ENCODE results near the gene MED14. TPM values are rescaled to one million over a fixed set of nuclear protein-coding genes. Genes with fewer than 3 reads are reported as not detected.

MED14 gene
- total RNA-seq, 1 donor from 2014 or later, result 57.6 TPM

DNA sequence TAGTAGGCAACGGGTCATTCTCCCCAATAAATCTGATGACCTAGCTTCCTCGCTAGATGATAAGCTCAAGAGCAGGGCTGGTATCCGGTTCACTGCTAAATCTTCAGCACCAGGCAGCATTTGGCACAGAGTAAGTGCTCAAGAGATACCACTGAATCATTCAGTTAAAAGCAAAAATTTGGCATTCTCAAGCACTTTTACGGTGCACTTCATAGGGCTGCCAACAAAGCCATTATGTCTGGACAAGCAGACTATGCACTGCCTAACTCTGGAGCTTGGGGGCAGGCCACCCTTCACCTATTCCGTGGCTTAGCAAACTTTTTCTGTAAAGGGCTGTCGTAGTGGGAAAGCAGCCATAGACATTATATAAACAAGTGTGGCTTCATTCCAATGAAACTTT lies 64.2 kb downstream of the MED14 start:
- TF ChIP-seq, protein P1, sequence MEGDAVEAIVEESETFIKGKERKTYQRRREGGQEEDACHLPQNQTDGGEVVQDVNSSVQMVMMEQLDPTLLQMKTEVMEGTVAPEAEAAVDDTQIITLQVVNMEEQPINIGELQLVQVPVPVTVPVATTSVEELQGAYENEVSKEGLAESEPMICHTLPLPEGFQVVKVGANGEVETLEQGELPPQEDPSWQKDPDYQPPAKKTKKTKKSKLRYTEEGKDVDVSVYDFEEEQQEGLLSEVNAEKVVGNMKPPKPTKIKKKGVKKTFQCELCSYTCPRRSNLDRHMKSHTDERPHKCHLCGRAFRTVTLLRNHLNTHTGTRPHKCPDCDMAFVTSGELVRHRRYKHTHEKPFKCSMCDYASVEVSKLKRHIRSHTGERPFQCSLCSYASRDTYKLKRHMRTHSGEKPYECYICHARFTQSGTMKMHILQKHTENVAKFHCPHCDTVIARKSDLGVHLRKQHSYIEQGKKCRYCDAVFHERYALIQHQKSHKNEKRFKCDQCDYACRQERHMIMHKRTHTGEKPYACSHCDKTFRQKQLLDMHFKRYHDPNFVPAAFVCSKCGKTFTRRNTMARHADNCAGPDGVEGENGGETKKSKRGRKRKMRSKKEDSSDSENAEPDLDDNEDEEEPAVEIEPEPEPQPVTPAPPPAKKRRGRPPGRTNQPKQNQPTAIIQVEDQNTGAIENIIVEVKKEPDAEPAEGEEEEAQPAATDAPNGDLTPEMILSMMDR (IDR thresholded peaks at IDR 0.05; ENCODE audit: unreplicated experiment), result no peak
- H3K27me3 Mint-ChIP-seq (ENCODE audit: unreplicated experiment), result no peaks in the 10 kb centered on the region
- no peak overlapping the region for H3K4me3 Mint-ChIP-seq (ENCODE audit: unreplicated experiment)
- DNase-seq (ENCODE audit: low spot score), result no peak
- H3K27ac Mint-ChIP-seq (ENCODE audit: unreplicated experiment), result no peak overlapping the region
- H3K4me1 Mint-ChIP-seq (ENCODE audit: unreplicated experiment), result no peaks in the 10 kb centered on the region
- peaks cover 19% of the 10 kb centered on the region for H3K36me3 Mint-ChIP-seq (ENCODE audit: low read depth, unreplicated experiment)
- no peaks in the 10 kb centered on the region for H3K9me3 Mint-ChIP-seq (ENCODE audit: unreplicated experiment)

DNA sequence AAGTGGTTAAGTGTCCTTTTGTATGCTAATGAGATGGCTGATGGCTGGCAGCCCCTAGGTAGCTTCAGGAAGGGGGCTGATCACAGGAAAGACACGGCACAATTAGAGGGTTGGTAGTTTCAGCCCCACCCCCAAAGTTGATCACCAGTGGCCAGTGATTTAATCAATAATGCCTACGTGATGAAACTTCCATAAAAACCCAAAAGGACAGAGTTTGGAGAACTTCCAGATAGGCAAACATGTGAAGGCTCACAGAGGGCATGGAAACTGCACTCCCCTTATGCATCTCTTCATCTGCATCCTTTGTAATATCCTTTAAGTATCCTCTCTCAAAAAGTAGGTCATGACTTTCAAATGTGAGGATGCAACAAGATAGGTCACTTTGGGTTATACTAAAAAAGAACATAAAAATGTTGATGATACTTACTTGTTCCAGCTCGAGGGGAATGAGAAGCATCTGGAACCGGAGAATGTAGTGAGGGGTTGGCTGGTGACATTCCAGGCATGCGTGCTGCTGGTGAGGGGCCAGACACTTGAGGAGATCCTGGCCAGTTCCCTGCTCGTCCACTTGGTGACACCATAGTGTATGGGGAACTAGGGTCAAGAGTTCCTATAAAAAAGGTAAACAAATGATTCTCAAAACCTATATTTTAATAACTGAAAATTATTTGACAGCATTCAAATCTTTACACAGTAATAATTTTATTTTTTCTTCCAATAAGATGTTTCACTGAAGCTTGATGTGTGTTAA lies 71.3 kb downstream of the MED14 start:
- no peak overlapping the region for H3K27ac Mint-ChIP-seq (ENCODE audit: unreplicated experiment)
- no peaks in the 10 kb centered on the region for H3K27me3 Mint-ChIP-seq (ENCODE audit: unreplicated experiment)
- H3K4me1 Mint-ChIP-seq (ENCODE audit: unreplicated experiment), result no peaks in the 10 kb centered on the region
- peaks cover 11% of the 10 kb centered on the region for H3K36me3 Mint-ChIP-seq (ENCODE audit: low read depth, unreplicated experiment)
- no peaks in the 10 kb centered on the region for H3K9me3 Mint-ChIP-seq (ENCODE audit: unreplicated experiment)
- no peak overlapping the region for H3K4me3 Mint-ChIP-seq (ENCODE audit: unreplicated experiment)
- peak; percentile 11 for DNase-seq (ENCODE audit: low spot score)
- TF ChIP-seq, protein P1 (IDR thresholded peaks at IDR 0.05; ENCODE audit: unreplicated experiment), result no peak

DNA sequence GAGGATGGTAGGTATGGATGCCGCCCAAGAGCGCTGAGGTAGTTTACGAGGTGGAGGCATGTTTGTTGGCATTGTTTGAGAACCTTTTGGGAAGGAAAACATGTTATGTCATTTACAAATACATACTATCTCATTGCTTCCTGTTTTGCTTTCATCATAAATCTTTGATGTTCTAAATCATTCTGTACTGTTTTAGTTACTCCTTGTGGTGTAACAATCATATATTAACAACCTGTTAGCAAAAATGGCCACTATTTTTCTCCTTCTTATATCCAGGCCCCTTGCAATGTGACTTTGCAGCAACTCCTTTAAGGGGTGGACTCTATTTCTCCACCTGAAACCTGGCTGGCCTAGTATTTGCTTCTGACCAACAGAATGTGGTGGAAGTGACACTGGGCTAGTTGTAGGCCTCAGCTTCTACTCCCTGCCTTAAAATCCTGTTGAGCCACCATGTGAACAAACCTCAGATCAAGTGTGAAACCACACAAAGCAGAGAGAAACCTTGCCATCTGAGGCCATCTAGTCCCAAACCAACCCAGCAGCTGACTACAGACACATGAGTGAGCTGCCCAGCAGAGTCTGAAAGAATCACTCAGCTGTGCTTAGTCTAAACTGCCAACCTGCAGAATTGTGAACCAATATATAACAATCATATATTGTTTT lies 72.1 kb downstream of the MED14 start:
- no peak overlapping the region for H3K4me3 Mint-ChIP-seq (ENCODE audit: unreplicated experiment)
- H3K36me3 Mint-ChIP-seq (ENCODE audit: low read depth, unreplicated experiment), result peaks cover 11% of the 10 kb centered on the region
- TF ChIP-seq, protein P1 (IDR thresholded peaks at IDR 0.05; ENCODE audit: unreplicated experiment), result no peak
- H3K4me1 Mint-ChIP-seq (ENCODE audit: unreplicated experiment), result no peaks in the 10 kb centered on the region
- H3K27me3 Mint-ChIP-seq (ENCODE audit: unreplicated experiment), result no peaks in the 10 kb centered on the region
- no peaks in the 10 kb centered on the region for H3K9me3 Mint-ChIP-seq (ENCODE audit: unreplicated experiment)
- no peak overlapping the region for H3K27ac Mint-ChIP-seq (ENCODE audit: unreplicated experiment)
- DNase-seq (ENCODE audit: low spot score), result no peak

DNA sequence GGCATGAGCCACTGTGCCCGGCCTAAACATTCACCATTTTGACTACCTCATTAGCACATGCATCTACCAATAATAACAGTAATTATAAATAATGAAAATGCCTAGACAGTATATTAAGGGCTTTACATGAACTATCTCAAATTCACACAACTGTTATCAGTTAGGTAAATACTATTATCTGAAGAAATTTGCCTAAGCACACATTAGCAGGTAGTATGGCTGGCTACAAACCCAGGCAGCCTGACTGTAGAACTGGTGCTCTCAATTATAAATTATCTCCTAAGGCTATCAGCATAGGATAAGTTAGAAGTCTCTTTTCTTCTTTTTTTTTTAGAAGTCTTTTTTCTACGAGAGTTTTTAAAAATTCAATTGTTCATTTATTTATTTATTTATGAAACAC lies 73.9 kb downstream of the MED14 start:
- Mint-ChIP-seq H3K27ac (ENCODE audit: unreplicated experiment) (no peak overlapping the region), H3K9me3 (ENCODE audit: unreplicated experiment) (no peaks in the 10 kb centered on the region), H3K27me3 (ENCODE audit: unreplicated experiment) (no peaks in the 10 kb centered on the region), H3K4me1 (ENCODE audit: unreplicated experiment) (no peaks in the 10 kb centered on the region), H3K4me3 (ENCODE audit: unreplicated experiment) (no peak overlapping the region), H3K36me3 (ENCODE audit: low read depth, unreplicated experiment) (no peaks in the 10 kb centered on the region)
- no peak for DNase-seq (ENCODE audit: low spot score)
- TF ChIP-seq, protein P1 (IDR thresholded peaks at IDR 0.05; ENCODE audit: unreplicated experiment), result no peak

DNA sequence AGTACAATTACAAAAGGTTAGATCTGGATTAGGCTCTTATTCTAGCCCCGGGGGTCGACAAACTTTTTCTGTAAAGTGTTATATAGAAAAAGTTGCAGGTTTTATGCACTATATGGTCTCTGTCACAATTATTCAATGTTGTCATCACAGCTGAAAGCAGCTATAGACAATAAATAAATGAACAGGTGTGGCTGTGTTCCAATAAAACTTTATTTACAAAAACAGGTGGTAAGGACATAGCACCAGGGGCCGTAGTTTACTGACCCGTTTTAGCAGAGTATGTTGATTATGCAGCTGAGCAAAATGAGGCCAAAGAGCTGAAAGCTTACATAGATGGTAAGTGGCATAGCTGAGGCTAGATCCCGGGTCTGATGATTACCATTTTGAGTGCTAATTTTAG lies 75.0 kb downstream of the MED14 start:
- Mint-ChIP-seq H3K27ac (ENCODE audit: unreplicated experiment) (no peak overlapping the region), H3K9me3 (ENCODE audit: unreplicated experiment) (no peaks in the 10 kb centered on the region), H3K36me3 (ENCODE audit: low read depth, unreplicated experiment) (peaks cover 2% of the 10 kb centered on the region), H3K27me3 (ENCODE audit: unreplicated experiment) (no peaks in the 10 kb centered on the region), H3K4me1 (ENCODE audit: unreplicated experiment) (no peaks in the 10 kb centered on the region), H3K4me3 (ENCODE audit: unreplicated experiment) (no peak overlapping the region)
- TF ChIP-seq, protein P1 (IDR thresholded peaks at IDR 0.05; ENCODE audit: unreplicated experiment), result no peak
- DNase-seq (ENCODE audit: low spot score), result no peak
